Liver (tissue), 9 donors: Measurements from ENCODE around the gene CUZD1. TPM values are rescaled to one million over a fixed set of nuclear protein-coding genes. Genes with fewer than 3 reads are reported as not detected.

Experiments used
- DNase-seq: peaks from one replicate; pipeline ENCODE4 v3.0.0-alpha.2; 2017; ENCODE audit warnings: low spot score
- H3K27ac ChIP-seq, 2 donors: one replicate each; pipeline ENCODE4 v1.7.0; 2013; ENCODE audit warnings: inconsistent platforms in 2 of 2, low read length in 2 of 2, control low read depth in 1 of 2, low read depth in 1 of 2, mild to moderate bottlenecking in 1 of 2
- H3K27me3 ChIP-seq, 4 donors: one replicate each; pipeline versions ENCODE4 v1.6.1 to v1.7.0; 2013; ENCODE audit warnings: low read length in 3 of 4, inconsistent platforms in 1 of 4, mild to moderate bottlenecking in 1 of 4, moderate library complexity in 1 of 4; ENCODE audit not compliant: control insufficient read depth in 4 of 4, insufficient read depth in 4 of 4
- H3K36me3 ChIP-seq, 4 donors: one replicate each; pipeline versions ENCODE4 v1.6.1 to v1.7.0; 2013; ENCODE audit warnings: low read length in 3 of 4, mild to moderate bottlenecking in 3 of 4, low read depth in 1 of 4, moderate library complexity in 1 of 4; ENCODE audit not compliant: control insufficient read depth in 4 of 4, insufficient read depth in 3 of 4
- H3K4me1 ChIP-seq, 4 donors: one replicate each; pipeline versions ENCODE4 v1.6.1 to v1.7.0; 2013; ENCODE audit warnings: low read length in 3 of 4, mild to moderate bottlenecking in 3 of 4, moderate library complexity in 1 of 4; ENCODE audit not compliant: control insufficient read depth in 4 of 4, insufficient read depth in 4 of 4
- H3K4me3 ChIP-seq, 3 donors: one replicate each; pipeline versions ENCODE4 v1.6.1 to v1.7.0; 2013; ENCODE audit warnings: low read length in 3 of 3, control low read depth in 1 of 3, low read depth in 1 of 3, mild to moderate bottlenecking in 1 of 3
- H3K9ac ChIP-seq, 2 donors: one replicate each; pipeline ENCODE4 v1.7.0; 2013; ENCODE audit warnings: low read length in 2 of 2, mild to moderate bottlenecking in 2 of 2, moderate library complexity in 2 of 2, control low read depth in 1 of 2, low read depth in 1 of 2
- H3K9me3 ChIP-seq, 4 donors: one replicate each; pipeline versions ENCODE4 v1.6.1 to v1.7.0; 2013; ENCODE audit warnings: low read length in 3 of 4; ENCODE audit not compliant: control insufficient read depth in 4 of 4
- EGR1 ChIP-seq, 2 donors: IDR thresholded peaks; 2 replicates each; pipeline ENCODE4 v1.6.1; 2016 to 2018; ENCODE audit warnings: antibody characterized with exemption in 2 of 2, low read depth in 2 of 2
- FOXA1 ChIP-seq: IDR thresholded peaks from 2 replicates; pipeline ENCODE4 v1.6.1; 2016; ENCODE audit warnings: antibody characterized with exemption
- FOXA2 ChIP-seq: IDR thresholded peaks from 2 replicates; pipeline ENCODE4 v1.6.1; 2016; ENCODE audit warnings: antibody characterized with exemption
- GABPA ChIP-seq, 2 donors: IDR thresholded peaks in 1 of 2; conservative IDR thresholded peaks in 1 of 2; 2 replicates each; pipeline ENCODE4 v1.6.1; 2016; ENCODE audit warnings: antibody characterized with exemption in 2 of 2, mild to moderate bottlenecking in 1 of 2, moderate library complexity in 1 of 2
- HNF4A ChIP-seq, 2 donors: conservative IDR thresholded peaks; 2 replicates each; pipeline ENCODE4 v1.6.1; 2016; ENCODE audit warnings: antibody characterized with exemption in 2 of 2, mild to moderate bottlenecking in 2 of 2
- HNF4G ChIP-seq: IDR thresholded peaks from 2 replicates; pipeline ENCODE4 v1.6.1; 2016; ENCODE audit warnings: antibody characterized with exemption
- JUND ChIP-seq, 2 donors: IDR thresholded peaks; 2 replicates each; pipeline ENCODE4 v1.6.1; 2016; ENCODE audit warnings: antibody characterized with exemption in 2 of 2
- NR2F2 ChIP-seq: IDR thresholded peaks from 2 replicates; pipeline ENCODE4 v1.6.1; 2016; ENCODE audit warnings: antibody characterized with exemption
- RAD21 ChIP-seq, 2 donors: IDR thresholded peaks; 2 replicates each; pipeline ENCODE4 v1.6.1; 2016; ENCODE audit warnings: antibody characterized with exemption in 2 of 2, mild to moderate bottlenecking in 2 of 2
- RXRA ChIP-seq, 2 donors: IDR thresholded peaks; 2 replicates each; pipeline ENCODE4 v1.6.1; 2017 to 2018; ENCODE audit warnings: antibody characterized with exemption in 2 of 2, mild to moderate bottlenecking in 1 of 2
- SP1 ChIP-seq: IDR thresholded peaks from 2 replicates; pipeline ENCODE4 v1.6.1; 2018; ENCODE audit warnings: antibody characterized with exemption, mild to moderate bottlenecking
- TAF1 ChIP-seq: conservative IDR thresholded peaks from 2 replicates; pipeline ENCODE4 v1.6.1; 2016; ENCODE audit warnings: antibody characterized with exemption, mild to moderate bottlenecking
- YY1 ChIP-seq: IDR thresholded peaks from 2 replicates; pipeline ENCODE4 v1.6.1; 2016; ENCODE audit warnings: antibody characterized with exemption, mild to moderate bottlenecking
- WGBS: extraction: QIAGEN DNeasy Blood & Tissue Kit; methylation state at CpG from one replicate; pipeline ENCODE4 v1.1.7; 2013; 5-methylcytosine and 5-hydroxymethylcytosine counted together
- polyA plus RNA-seq, 2 donors: library from polyadenylated mRNA; stranded (reverse) in 1 of 2; unstranded in 1 of 2; fragments of 200-250 nt in 1 of 2; fragments of >200 nt in 1 of 2; fragmentation: Nextera tagmentation in 1 of 2; extraction: Ambion mirVana in 1 of 2; gene quantifications; one replicate each; pipeline versions ENCODE4 v1.2.1 to v1.2.3, GENCODE V29; 2013 to 2015
- total RNA-seq, 2 donors: library from RNA; depleted of rRNA; stranded (reverse); fragments of >200 nt; gene quantifications; one replicate each; pipeline ENCODE4 v1.2.3, GENCODE V29; 2014
- TF ChIP-seq, protein P1 (sequence below): IDR thresholded peaks from 2 replicates; pipeline ENCODE4 v1.6.1; 2016; ENCODE audit warnings: antibody characterized with exemption
- TF ChIP-seq, protein P2 (sequence below): IDR thresholded peaks from 2 replicates; pipeline ENCODE4 v1.6.1; 2016; ENCODE audit warnings: antibody characterized with exemption
- TF ChIP-seq, protein P3 (sequence below): IDR thresholded peaks from 2 replicates; pipeline ENCODE4 v1.6.1; 2016; ENCODE audit warnings: antibody characterized with exemption, mild to moderate bottlenecking
- TF ChIP-seq, protein P4 (sequence below): IDR thresholded peaks from 2 replicates; pipeline ENCODE4 v1.6.1; 2016; ENCODE audit warnings: antibody characterized with exemption
- TF ChIP-seq, protein P5 (sequence below): fragments of 150-350 bp; IDR thresholded peaks from 2 replicates; pipeline ENCODE4 v1.5.1; 2017; ENCODE audit warnings: improper control_type of control experiment, low read depth, low read length; ENCODE audit not compliant: missing input control
- donor health status: healthy.
- donor health status: healthy.
- donor health status: healthy.
- donor health status: healthy.
- donor health status: healthy.

Gene CUZD1
- total and polyA plus RNA-seq, 4 donors, result 0.03 to 0.17 (median 0.10) TPM

DNA sequence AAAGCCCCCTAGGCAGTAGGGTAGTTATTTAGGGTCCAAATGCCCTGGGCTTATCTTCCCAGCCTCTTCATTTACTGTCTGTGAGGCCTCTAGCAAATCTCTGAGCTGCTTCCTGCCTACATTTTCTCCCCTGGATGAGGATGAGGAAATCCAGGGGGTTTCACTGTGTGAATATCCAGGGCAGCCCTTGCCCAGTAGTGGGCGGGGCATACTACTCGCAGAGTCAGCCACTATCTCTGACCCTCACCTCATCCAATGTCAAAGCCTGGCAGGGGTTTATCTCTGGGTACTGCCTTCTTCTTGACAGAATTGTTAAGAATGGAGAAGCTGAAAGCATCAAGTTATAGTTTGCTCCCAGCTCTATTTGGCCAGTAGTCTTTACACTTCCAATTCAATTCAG, 48.9 kb downstream of the CUZD1 start:
- no peak overlapping the region for H3K27ac ChIP-seq
- WGBS, result 23% methylated on average over 2 of the region's 2 CpGs

DNA sequence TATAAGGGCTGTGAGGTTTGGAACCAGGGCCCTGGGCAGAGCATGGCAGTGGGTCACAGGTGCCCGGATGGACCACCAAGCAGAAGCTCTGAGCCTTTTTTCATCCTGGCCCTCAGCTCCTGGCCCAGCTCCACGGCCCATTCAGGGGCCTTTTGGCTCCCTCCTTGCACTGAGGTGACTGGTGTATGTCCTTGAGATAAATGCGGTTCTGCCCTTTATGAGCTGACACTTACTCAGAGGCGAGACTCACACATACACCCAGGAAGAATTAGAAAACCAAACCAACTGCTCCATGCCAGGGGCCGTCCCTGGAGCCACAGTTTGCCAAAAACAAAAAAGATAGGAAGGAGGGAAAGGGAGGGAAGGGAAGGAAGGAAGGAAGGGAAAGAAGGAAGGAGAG, 49.7 kb downstream of the CUZD1 start:
- no peaks in the 10 kb centered on the region for H3K4me1 ChIP-seq
- no peak overlapping the region for H3K27ac ChIP-seq
- no peak overlapping the region for H3K9ac ChIP-seq
- H3K4me3 ChIP-seq, result no peak overlapping the region
- no peak for TF ChIP-seq FOXA2
- TF ChIP-seq JUND (IDR thresholded peaks at IDR 0.05), result no peak
- no peak for TF ChIP-seq SP1
- TF ChIP-seq EGR1 (IDR thresholded peaks at IDR 0.05; ENCODE audit: low read depth in 2 of 2), result no peak
- TF ChIP-seq YY1, result no peak
- no peak for TF ChIP-seq HNF4G
- no peak for TF ChIP-seq NR2F2
- no peak for TF ChIP-seq GABPA (IDR thresholded peaks at IDR 0.05 in 1 of 2, conservative IDR thresholded peaks at IDR 0.05 in 1 of 2)
- TF ChIP-seq, protein P1, sequence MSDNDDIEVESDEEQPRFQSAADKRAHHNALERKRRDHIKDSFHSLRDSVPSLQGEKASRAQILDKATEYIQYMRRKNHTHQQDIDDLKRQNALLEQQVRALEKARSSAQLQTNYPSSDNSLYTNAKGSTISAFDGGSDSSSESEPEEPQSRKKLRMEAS, result no peak
- TF ChIP-seq, protein P2, sequence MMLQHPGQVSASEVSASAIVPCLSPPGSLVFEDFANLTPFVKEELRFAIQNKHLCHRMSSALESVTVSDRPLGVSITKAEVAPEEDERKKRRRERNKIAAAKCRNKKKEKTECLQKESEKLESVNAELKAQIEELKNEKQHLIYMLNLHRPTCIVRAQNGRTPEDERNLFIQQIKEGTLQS, result no peak
- TF ChIP-seq, protein P3, sequence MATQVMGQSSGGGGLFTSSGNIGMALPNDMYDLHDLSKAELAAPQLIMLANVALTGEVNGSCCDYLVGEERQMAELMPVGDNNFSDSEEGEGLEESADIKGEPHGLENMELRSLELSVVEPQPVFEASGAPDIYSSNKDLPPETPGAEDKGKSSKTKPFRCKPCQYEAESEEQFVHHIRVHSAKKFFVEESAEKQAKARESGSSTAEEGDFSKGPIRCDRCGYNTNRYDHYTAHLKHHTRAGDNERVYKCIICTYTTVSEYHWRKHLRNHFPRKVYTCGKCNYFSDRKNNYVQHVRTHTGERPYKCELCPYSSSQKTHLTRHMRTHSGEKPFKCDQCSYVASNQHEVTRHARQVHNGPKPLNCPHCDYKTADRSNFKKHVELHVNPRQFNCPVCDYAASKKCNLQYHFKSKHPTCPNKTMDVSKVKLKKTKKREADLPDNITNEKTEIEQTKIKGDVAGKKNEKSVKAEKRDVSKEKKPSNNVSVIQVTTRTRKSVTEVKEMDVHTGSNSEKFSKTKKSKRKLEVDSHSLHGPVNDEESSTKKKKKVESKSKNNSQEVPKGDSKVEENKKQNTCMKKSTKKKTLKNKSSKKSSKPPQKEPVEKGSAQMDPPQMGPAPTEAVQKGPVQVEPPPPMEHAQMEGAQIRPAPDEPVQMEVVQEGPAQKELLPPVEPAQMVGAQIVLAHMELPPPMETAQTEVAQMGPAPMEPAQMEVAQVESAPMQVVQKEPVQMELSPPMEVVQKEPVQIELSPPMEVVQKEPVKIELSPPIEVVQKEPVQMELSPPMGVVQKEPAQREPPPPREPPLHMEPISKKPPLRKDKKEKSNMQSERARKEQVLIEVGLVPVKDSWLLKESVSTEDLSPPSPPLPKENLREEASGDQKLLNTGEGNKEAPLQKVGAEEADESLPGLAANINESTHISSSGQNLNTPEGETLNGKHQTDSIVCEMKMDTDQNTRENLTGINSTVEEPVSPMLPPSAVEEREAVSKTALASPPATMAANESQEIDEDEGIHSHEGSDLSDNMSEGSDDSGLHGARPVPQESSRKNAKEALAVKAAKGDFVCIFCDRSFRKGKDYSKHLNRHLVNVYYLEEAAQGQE, result no peak
- TF ChIP-seq FOXA1, result no peak
- TF ChIP-seq, protein P4, sequence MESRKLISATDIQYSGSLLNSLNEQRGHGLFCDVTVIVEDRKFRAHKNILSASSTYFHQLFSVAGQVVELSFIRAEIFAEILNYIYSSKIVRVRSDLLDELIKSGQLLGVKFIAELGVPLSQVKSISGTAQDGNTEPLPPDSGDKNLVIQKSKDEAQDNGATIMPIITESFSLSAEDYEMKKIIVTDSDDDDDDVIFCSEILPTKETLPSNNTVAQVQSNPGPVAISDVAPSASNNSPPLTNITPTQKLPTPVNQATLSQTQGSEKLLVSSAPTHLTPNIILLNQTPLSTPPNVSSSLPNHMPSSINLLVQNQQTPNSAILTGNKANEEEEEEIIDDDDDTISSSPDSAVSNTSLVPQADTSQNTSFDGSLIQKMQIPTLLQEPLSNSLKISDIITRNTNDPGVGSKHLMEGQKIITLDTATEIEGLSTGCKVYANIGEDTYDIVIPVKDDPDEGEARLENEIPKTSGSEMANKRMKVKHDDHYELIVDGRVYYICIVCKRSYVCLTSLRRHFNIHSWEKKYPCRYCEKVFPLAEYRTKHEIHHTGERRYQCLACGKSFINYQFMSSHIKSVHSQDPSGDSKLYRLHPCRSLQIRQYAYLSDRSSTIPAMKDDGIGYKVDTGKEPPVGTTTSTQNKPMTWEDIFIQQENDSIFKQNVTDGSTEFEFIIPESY, result no peak
- no peak for TF ChIP-seq RXRA (IDR thresholded peaks at IDR 0.05)
- TF ChIP-seq RAD21 (IDR thresholded peaks at IDR 0.05), result no peak
- TF ChIP-seq, protein P5, sequence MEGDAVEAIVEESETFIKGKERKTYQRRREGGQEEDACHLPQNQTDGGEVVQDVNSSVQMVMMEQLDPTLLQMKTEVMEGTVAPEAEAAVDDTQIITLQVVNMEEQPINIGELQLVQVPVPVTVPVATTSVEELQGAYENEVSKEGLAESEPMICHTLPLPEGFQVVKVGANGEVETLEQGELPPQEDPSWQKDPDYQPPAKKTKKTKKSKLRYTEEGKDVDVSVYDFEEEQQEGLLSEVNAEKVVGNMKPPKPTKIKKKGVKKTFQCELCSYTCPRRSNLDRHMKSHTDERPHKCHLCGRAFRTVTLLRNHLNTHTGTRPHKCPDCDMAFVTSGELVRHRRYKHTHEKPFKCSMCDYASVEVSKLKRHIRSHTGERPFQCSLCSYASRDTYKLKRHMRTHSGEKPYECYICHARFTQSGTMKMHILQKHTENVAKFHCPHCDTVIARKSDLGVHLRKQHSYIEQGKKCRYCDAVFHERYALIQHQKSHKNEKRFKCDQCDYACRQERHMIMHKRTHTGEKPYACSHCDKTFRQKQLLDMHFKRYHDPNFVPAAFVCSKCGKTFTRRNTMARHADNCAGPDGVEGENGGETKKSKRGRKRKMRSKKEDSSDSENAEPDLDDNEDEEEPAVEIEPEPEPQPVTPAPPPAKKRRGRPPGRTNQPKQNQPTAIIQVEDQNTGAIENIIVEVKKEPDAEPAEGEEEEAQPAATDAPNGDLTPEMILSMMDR, result no peak
- no peak for TF ChIP-seq HNF4A (conservative IDR thresholded peaks at IDR 0.05)
- no peak for TF ChIP-seq TAF1
- H3K36me3 ChIP-seq, result no peaks in the 10 kb centered on the region
- H3K27me3 ChIP-seq, result peaks cover 0 to 4% (median 0%) of the 10 kb centered on the region in 4 donors
- 48% methylated on average over 5 of the region's 5 CpGs for WGBS
- no peaks in the 10 kb centered on the region for H3K9me3 ChIP-seq
- no peak for DNase-seq

More for the DNA sequence above, 48.9 kb downstream of the CUZD1 start:
- Histone ChIP-seq H3K4me3 (no peak overlapping the region), H3K4me1 (no peaks in the 10 kb centered on the region), H3K9ac (no peak overlapping the region), H3K27me3 (no peaks in the 10 kb centered on the region), H3K9me3 (no peaks in the 10 kb centered on the region), H3K36me3 (no peaks in the 10 kb centered on the region)
- no peak for DNase-seq
- TF ChIP-seq FOXA1 (no peak), RAD21 (IDR thresholded peaks at IDR 0.05) (no peak)
- TF ChIP-seq, protein P2, result no peak
